Pancreas (tissue), 10 donors: ENCODE results near the gene HINT2. TPM values are rescaled to one million over a fixed set of nuclear protein-coding genes. Genes with fewer than 3 reads are reported as not detected.

Source experiments
- ATAC-seq, 4 donors: fragments of 200-7000 bp; cut with Tn5 transposase; one replicate each; pipeline versions ENCODE4 v1.8.0 to v1.9.1; 2020; ENCODE audit warnings: mild to moderate bottlenecking in 4 of 4, moderate library complexity in 4 of 4
- DNase-seq, 6 donors: peaks; one replicate each; pipeline ENCODE4 v3.0.0-alpha.2; 2020
- FAIRE-seq: peaks from 2 replicates; lab custom pipeline; 2012; peaks lifted over from hg19 to GRCh38; lab: Jason Lieb, UNC
- H3K27ac ChIP-seq, 4 donors: fragments of 200-600 bp; sonication (generic); 1 replicate in 3 of 4; 2 replicates in 1 of 4; pipeline versions ENCODE4 v1.5.0 to v1.8.0; 2020
- H3K27me3 ChIP-seq, 4 donors: fragments of 200-600 bp; one replicate each; pipeline ENCODE4 v1.8.0; 2021
- H3K36me3 ChIP-seq, 3 donors: fragments of 200-600 bp; sonication (generic) in 1 of 3; one replicate each; pipeline versions ENCODE4 v1.5.0 to v1.8.0; 2020 to 2021
- H3K4me1 ChIP-seq, 3 donors: fragments of 200-600 bp; one replicate each; pipeline ENCODE4 v1.8.0; 2021
- H3K4me3 ChIP-seq, 4 donors: fragments of 200-600 bp; sonication (generic) in 2 of 4; one replicate each; pipeline versions ENCODE4 v1.5.0 to v1.8.0; 2020 to 2021
- H3K9me3 ChIP-seq, 4 donors: fragments of 200-600 bp; one replicate each; pipeline ENCODE4 v1.8.0; 2021
- WGBS, 2 donors: extraction: QIAGEN DNeasy Blood & Tissue Kit; methylation state at CpG; one replicate each; pipeline ENCODE4 v1.1.7; 2013; 5-methylcytosine and 5-hydroxymethylcytosine counted together
- intact Hi-C, 3 donors: fragments of 100-400 bp; cut with DNase I; formaldehyde crosslinking; loops; one replicate each; pipeline versions ENCODE4 v1.11.1 to v1.14.2; 2022
- polyA plus RNA-seq, 2 donors: library from polyadenylated mRNA; stranded (reverse); fragments of 200-250 nt; gene quantifications; one replicate each; pipeline ENCODE4 v1.2.3, GENCODE V29; 2013
- total RNA-seq, 6 donors: library from RNA; stranded (reverse); fragmentation: NEBNext Ultra II Directional in 4 of 6; extraction: Animal tissue kit (Norgen Biotek cat#: 25700) in 4 of 6; gene quantifications; one replicate each; pipeline versions ENCODE4 v1.2.1 to v1.2.4, GENCODE V29; 2021 to 2023
- TF ChIP-seq, protein P1 (sequence below), 4 donors: fragments of 200-600 bp; sonication (generic) in 3 of 4; IDR thresholded peaks; one replicate each; pipeline versions ENCODE4 v1.5.0 to v1.8.0; 2021; ENCODE audit warnings: antibody characterized with exemption in 4 of 4
- donor health status: healthy with polysubstance abuse.
- donor health status: DM: no; HTN: no; CAD: no; lungs with moderate emphysema.
- donor health status: DM: no; HTN: no; CAD: no.
- donor health status: control.
- donor health status: control.
- donor health status: Bipolar disorder and iron deficiency.
- donor health status: DM: yes; HTN: yes; CAD: no.
- donor health status: DM: no; HTN: no; CAD: no.
- donor health status: DM: no; HTN: no; CAD: no.
- donor health status: DM: yes; HTN: yes; CAD: no.

HINT2 gene
- total and polyA plus RNA-seq, 8 donors = 20.6 to 64.2 (median 34.0) TPM

DNA sequence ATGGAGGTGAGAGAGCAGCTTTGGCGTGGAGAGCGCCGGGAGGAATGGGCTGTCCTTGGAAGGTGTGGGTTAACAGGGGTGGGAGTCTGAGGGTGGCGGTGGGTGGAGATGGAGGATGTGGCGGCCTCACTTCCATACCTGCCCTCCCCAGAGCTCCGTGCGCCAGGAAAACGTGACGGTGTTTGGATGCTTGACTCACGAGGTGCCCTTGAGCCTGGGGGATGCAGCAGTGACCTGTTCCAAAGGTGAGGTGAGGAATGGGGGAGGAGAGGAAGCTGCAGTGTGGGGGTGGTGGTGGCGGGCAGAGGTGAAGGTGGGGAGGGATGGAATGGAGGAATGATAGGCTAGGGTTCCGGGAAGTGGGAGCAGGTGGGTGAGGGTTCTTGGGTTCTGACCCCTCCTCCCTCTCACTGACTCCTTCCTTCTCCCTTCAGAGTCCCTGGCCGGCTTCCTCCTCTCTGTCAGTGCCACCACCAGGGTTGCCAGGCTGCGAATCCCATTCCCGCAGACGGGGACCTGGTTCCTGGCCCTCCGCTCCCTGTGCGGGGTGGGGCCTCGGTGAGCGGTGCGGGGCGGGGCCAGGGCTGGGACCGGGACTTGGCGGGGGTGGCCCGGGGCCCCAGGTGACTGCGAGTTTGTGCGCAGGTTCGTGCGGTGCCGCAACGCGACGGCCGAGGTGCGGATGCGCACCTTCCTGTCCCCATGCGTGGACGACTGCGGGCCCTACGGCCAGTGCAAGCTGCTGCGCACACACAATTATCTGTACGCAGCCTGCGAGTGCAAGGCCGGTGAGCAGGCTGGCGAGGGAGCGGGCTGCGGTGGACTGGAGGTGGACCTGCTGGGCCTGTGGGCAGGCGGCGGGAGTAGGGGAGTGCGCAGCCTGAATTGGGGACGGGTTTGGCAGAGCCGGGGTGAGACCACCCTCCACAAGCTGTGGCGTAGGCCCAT, 31.3 kb upstream of the HINT2 start:
- peak in 1 of 6 donors; percentile 43 for DNase-seq

DNA sequence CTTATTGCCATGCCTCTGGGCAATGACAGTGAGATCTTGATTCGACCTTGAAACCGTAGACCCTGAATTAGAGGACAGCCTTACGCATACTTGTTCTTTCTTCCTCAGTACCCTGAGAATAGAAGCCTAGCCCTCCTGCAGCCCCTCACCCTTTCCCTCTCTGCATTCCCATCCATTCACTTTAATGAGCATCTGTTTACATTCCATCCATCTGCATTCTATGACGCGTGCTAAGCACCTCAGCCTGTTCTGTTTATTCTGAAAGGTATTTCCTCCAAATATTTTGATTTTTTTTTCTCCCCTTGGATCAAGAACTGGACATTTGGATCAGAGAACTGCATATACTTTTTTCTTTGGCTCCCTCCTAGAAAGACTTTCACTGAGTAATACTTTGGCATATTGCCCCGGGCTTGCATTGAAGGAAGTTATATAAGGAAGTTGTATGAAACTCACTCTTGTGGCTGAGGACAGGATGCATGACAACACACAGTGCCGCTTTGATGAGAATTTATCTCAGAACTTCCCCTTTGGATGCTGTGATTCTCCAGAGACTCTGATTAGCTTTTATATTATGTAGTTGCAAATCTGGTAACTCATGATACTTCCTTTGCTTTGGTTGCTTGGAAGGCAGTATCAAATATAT, 29.9 kb upstream of the HINT2 start:
- H3K36me3 ChIP-seq = peaks cover 0 to 16% (median 0%) of the 10 kb centered on the region in 3 donors
- H3K9me3 ChIP-seq = no peaks in the 10 kb centered on the region
- DNase-seq = peak in 1 of 6 donors; percentile 70
- no peak overlapping the region for H3K4me3 ChIP-seq
- TF ChIP-seq, protein P1, sequence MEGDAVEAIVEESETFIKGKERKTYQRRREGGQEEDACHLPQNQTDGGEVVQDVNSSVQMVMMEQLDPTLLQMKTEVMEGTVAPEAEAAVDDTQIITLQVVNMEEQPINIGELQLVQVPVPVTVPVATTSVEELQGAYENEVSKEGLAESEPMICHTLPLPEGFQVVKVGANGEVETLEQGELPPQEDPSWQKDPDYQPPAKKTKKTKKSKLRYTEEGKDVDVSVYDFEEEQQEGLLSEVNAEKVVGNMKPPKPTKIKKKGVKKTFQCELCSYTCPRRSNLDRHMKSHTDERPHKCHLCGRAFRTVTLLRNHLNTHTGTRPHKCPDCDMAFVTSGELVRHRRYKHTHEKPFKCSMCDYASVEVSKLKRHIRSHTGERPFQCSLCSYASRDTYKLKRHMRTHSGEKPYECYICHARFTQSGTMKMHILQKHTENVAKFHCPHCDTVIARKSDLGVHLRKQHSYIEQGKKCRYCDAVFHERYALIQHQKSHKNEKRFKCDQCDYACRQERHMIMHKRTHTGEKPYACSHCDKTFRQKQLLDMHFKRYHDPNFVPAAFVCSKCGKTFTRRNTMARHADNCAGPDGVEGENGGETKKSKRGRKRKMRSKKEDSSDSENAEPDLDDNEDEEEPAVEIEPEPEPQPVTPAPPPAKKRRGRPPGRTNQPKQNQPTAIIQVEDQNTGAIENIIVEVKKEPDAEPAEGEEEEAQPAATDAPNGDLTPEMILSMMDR (IDR thresholded peaks at IDR 0.05) = no peak
- intact Hi-C loops = no loop called here
- H3K4me1 ChIP-seq = peaks cover 0 to 13% (median 0%) of the 10 kb centered on the region in 3 donors
- FAIRE-seq = peak; percentile 91
- ATAC-seq = peak; percentile 54 to 84 (median 72)
- WGBS, 2 donors = 50% methylated on average over 7 of the region's 7 CpGs
- peak overlapping the region in 2 of 4 donors; percentile 30 to 35 for H3K27ac ChIP-seq
- no peaks in the 10 kb centered on the region for H3K27me3 ChIP-seq

More for the DNA sequence above, 31.3 kb upstream of the HINT2 start:
- intact Hi-C loops = no loop called here
- Histone ChIP-seq H3K4me3 (peak overlapping the region in 2 of 4 donors; percentile 1 to 7), H3K9me3 (no peaks in the 10 kb centered on the region), H3K36me3 (peaks cover 0 to 16% (median 0%) of the 10 kb centered on the region in 3 donors), H3K27ac (peak overlapping the region in 1 of 4 donors; percentile 30), H3K4me1 (peaks cover 0 to 13% (median 0%) of the 10 kb centered on the region in 3 donors), H3K27me3 (no peaks in the 10 kb centered on the region)
- TF ChIP-seq, protein P1 (IDR thresholded peaks at IDR 0.05) = no peak
- 70 to 72% methylated on average over 52 to 53 of the region's 53 CpGs for WGBS, 2 donors
- peak in 3 of 4 donors; percentile 22 to 77 (median 41) for ATAC-seq
- FAIRE-seq = no peak

DNA sequence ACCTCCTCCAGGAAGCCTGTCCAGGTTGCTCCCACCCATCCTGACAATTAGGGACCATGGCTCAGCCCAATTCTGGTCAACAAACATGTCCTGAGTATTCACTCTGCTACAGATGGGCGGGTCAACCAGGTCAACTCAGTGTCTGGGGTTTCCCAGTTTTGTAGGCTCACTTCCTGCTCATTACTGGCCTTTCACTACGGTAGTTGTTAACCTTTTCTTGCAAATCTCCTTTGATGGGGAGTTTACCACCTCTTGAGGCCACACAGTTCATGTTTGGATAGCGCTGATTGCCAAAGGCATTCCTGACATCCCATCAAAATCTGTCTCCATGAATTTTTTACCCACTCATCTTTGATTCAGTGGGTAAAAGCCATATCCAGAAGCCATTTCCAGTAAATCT, 28.0 kb upstream of the HINT2 start:
- H3K9me3 ChIP-seq = no peaks in the 10 kb centered on the region
- intact Hi-C loops = no loop called here
- peaks cover 0 to 13% (median 0%) of the 10 kb centered on the region in 3 donors for H3K4me1 ChIP-seq
- TF ChIP-seq, protein P1 (IDR thresholded peaks at IDR 0.05) = no peak
- H3K27ac ChIP-seq = no peak overlapping the region
- 83 to 90% methylated on average over 3 of the region's 3 CpGs for WGBS, 2 donors
- H3K36me3 ChIP-seq = peaks cover 0 to 10% (median 0%) of the 10 kb centered on the region in 3 donors
- no peak for FAIRE-seq
- H3K27me3 ChIP-seq = no peaks in the 10 kb centered on the region
- ATAC-seq = no peak
- no peak overlapping the region for H3K4me3 ChIP-seq
- no peak for DNase-seq

DNA sequence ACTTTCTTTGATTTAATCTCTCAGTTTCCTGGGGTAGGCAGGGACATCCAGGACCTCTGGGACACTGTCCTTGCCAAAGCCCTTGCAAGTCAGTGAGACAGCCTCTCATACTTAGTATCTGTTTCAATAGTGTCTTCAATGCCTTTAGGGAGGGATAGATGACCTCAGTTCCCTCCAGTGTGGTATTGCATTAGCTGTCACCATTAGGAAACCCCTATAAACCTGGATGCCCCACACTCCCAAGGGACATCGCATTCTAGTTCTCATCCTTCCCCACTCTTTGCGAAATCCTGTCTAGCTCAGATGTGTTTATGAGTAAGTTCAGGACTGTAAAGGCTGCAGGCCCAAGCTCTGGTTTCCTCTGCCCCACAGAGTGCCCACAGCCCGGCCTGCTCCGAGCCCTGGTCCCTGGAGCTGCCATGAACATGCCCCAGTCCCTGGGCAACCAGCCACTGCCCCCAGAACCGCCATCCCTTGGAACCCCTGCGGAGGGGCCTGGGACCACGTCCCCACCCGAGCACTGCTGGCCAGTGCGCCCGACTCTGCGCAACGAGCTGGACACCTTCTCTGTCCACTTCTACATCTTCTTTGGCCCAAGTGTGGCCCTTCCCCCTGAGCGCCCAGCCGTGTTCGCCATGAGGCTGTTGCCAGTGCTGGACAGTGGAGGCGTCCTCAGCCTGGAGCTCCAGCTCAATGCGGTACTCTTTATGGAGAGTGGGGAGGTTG, 27.3 kb upstream of the HINT2 start:
- Histone ChIP-seq H3K27me3 (no peaks in the 10 kb centered on the region), H3K4me3 (no peak overlapping the region), H3K9me3 (no peaks in the 10 kb centered on the region), H3K27ac (no peak overlapping the region), H3K36me3 (peaks cover 0 to 4% (median 0%) of the 10 kb centered on the region in 3 donors), H3K4me1 (peaks cover 0 to 13% (median 0%) of the 10 kb centered on the region in 3 donors)
- no peak for DNase-seq
- TF ChIP-seq, protein P1 (IDR thresholded peaks at IDR 0.05) = no peak
- ATAC-seq = no peak
- FAIRE-seq = no peak
- WGBS, 2 donors = 91 to 94% methylated on average over 17 of the region's 17 CpGs
- intact Hi-C loops = no loop called here
